SJSA1 (cell line): ENCODE measurements around the gene MDK. TPM values are rescaled to one million over a fixed set of nuclear protein-coding genes. Genes with fewer than 3 reads are reported as not detected.
"Not testable (repeated sequence)": the region's sequence is repeated elsewhere in the genome, so short reads cannot be mapped to it uniquely, and the experiment has no call there.

Experiments used
- DNase-seq, 2 experiments: peaks; one replicate each; pipeline ENCODE4 v3.0.0-alpha.2; 2015 to 2020; ENCODE audit warnings: low spot score in 2 of 2, low read depth in 1 of 2
- H3K27ac ChIP-seq: fragments of 250-450 bp; sonication (Bioruptor Pico); 2 replicates; pipeline ENCODE4 v1.5.1; 2020; ENCODE audit warnings: mild to moderate bottlenecking, moderate library complexity
- H3K27me3 ChIP-seq: fragments of 250-450 bp; sonication (Bioruptor Pico); replicated peaks from 2 replicates; pipeline ENCODE4 v1.5.1; 2020; ENCODE audit warnings: mild to moderate bottlenecking, moderate library complexity
- H3K36me3 ChIP-seq: fragments of 250-450 bp; sonication (Bioruptor Pico); 2 replicates; pipeline ENCODE4 v1.5.1; 2020; ENCODE audit warnings: mild to moderate bottlenecking
- H3K4me1 ChIP-seq: fragments of 250-450 bp; sonication (Bioruptor Pico); replicated peaks from 2 replicates; pipeline ENCODE4 v1.6.1; 2021; ENCODE audit warnings: mild to moderate bottlenecking
- H3K4me3 ChIP-seq: fragments of 250-450 bp; sonication (Bioruptor Pico); 2 replicates; pipeline ENCODE4 v1.5.1; 2020; ENCODE audit warnings: mild to moderate bottlenecking
- H3K9me3 ChIP-seq: fragments of 250-450 bp; sonication (Bioruptor Pico); replicated peaks from 2 replicates; pipeline ENCODE4 v1.5.1; 2020; ENCODE audit warnings: mild to moderate bottlenecking
- total RNA-seq: library from RNA; depleted of rRNA; stranded (reverse); fragments of >200 nt; shearing (Covaris generic); gene quantifications from 2 replicates; pipeline ENCODE4 v1.2.3, GENCODE V29; 2014

Gene MDK
- total RNA-seq, 1 experiment from 2014 or later: 164 TPM

- Histone ChIP-seq H3K27me3 (no peaks in the 10 kb centered on the region), H3K4me1 (peaks cover 30% of the 10 kb centered on the region)
Measured at GRCh38 chr11:46367244-46367915, 14.1 kb upstream of the MDK start.

GRCh38 chr11:46367916-46368267, 13.6 kb upstream of the MDK start:
- no peak overlapping the region for H3K27ac ChIP-seq
- H3K9me3 ChIP-seq: no peaks in the 10 kb centered on the region
- H3K36me3 ChIP-seq: peaks cover 41% of the 10 kb centered on the region
- H3K4me1 ChIP-seq: peaks cover 25% of the 10 kb centered on the region
- no peak for DNase-seq
- no peaks in the 10 kb centered on the region for H3K27me3 ChIP-seq
- no peak overlapping the region for H3K4me3 ChIP-seq

More at GRCh38 chr11:46367244-46367915, 14.1 kb upstream of the MDK start:
- no peak overlapping the region for H3K4me3 ChIP-seq
- peaks cover 39% of the 10 kb centered on the region for H3K36me3 ChIP-seq
- DNase-seq: no peak
- no peak overlapping the region for H3K27ac ChIP-seq
- H3K9me3 ChIP-seq: no peaks in the 10 kb centered on the region

GRCh38 chr11:46369458-46370152, 11.9 kb upstream of the MDK start:
- no peaks in the 10 kb centered on the region for H3K9me3 ChIP-seq
- peak; percentile 70 to 90 for DNase-seq
- H3K4me1 ChIP-seq: peaks cover 11% of the 10 kb centered on the region

DNA sequence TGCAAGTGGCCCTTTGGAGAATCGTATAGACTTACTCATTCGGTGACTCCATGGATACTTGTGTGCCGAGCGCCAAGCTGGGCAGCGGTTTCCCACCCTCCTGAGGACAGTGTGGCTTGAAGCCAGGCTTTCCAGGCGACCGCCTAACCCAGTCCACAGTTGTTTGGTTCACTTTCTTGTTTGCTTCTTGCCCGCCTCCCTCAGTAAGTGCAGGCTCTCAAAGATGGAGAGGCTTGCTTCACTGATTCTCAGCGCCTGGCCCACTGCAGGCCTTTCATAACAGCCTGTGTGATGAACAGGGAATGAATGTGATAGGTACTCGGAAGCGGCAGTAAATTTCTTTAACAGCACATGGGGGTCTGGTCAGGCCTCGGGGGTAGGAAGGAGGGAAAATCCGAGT, 11.2 kb upstream of the MDK start:
- H3K36me3 ChIP-seq: peaks cover 58% of the 10 kb centered on the region
- peaks cover 11% of the 10 kb centered on the region for H3K4me1 ChIP-seq
- H3K4me3 ChIP-seq: no peak overlapping the region
- no peaks in the 10 kb centered on the region for H3K27me3 ChIP-seq
- no peak for DNase-seq
- no peaks in the 10 kb centered on the region for H3K9me3 ChIP-seq
- no peak overlapping the region for H3K27ac ChIP-seq

More at GRCh38 chr11:46369458-46370152, 11.9 kb upstream of the MDK start:
- Histone ChIP-seq H3K27me3 (no peaks in the 10 kb centered on the region), H3K36me3 (peaks cover 52% of the 10 kb centered on the region), H3K4me3 (no peak overlapping the region), H3K27ac (peak overlapping the region; percentile 45; the same call in 1 of the 2 replicates)

DNA sequence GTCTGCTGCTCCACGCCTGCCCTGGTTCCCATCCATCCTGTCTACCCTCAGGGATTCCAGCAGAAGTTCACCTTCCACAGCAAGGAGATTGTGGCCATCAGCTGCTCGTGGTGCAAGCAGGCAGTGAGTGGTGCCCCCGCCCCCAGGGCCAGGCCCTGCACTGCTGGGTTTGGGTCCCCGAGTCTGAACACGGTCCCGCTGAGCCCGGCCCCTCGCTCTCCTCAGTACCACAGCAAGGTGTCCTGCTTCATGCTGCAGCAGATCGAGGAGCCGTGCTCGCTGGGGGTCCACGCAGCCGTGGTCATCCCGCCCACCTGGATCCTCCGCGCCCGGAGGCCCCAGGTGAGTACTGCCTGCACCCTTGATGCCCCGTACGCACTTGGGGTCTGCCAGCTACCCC, 10.2 kb upstream of the MDK start:
- H3K9me3 ChIP-seq, DNase-seq: not testable (repeated sequence)

DNA sequence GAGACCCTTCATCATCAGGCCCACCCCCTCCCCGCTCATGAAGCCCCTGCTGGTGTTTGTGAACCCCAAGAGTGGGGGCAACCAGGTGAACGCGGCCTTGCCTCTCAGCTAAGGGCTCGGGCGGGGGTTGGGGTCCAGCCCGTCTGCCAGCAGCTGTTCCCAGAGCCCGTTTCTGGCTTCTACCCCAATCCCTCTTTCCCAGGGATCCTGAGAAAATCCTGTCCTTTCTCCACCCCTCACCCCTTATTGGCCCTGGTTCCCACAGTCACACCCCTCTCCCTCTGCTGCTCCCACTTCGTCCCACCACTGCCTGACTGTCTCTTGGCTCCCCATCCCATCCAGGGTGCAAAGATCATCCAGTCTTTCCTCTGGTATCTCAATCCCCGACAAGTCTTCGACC, 9.4 kb upstream of the MDK start:
- peaks cover 68% of the 10 kb centered on the region for H3K36me3 ChIP-seq
- peaks cover 11% of the 10 kb centered on the region for H3K4me1 ChIP-seq
- H3K27me3 ChIP-seq: no peaks in the 10 kb centered on the region
- H3K4me3 ChIP-seq: no peak overlapping the region
- no peak overlapping the region for H3K27ac ChIP-seq
- H3K9me3 ChIP-seq: no peaks in the 10 kb centered on the region
- no peak for DNase-seq

More for the DNA sequence above, 10.2 kb upstream of the MDK start:
- H3K4me3 ChIP-seq, H3K27me3 ChIP-seq, H3K27ac ChIP-seq: not testable (repeated sequence)
- Histone ChIP-seq H3K36me3 (peaks cover 68% of the 10 kb centered on the region), H3K4me1 (peaks cover 11% of the 10 kb centered on the region)

- not testable (repeated sequence) for H3K4me3 ChIP-seq, DNase-seq
- H3K4me1 ChIP-seq: peaks cover 11% of the 10 kb centered on the region
Measured at GRCh38 chr11:46372501-46372900, 9.0 kb upstream of the MDK start.

GRCh38 chr11:46373787-46374740, 7.4 kb upstream of the MDK start:
- no peaks in the 10 kb centered on the region for H3K9me3 ChIP-seq
- DNase-seq: no peak
- peaks cover 61% of the 10 kb centered on the region for H3K36me3 ChIP-seq
- H3K4me3 ChIP-seq: no peak overlapping the region
- no peaks in the 10 kb centered on the region for H3K27me3 ChIP-seq
- peaks cover 8% of the 10 kb centered on the region for H3K4me1 ChIP-seq
- no peak overlapping the region for H3K27ac ChIP-seq

More at GRCh38 chr11:46372501-46372900, 9.0 kb upstream of the MDK start:
- not testable (repeated sequence) for H3K27me3 ChIP-seq, H3K27ac ChIP-seq, H3K9me3 ChIP-seq
- peaks cover 67% of the 10 kb centered on the region for H3K36me3 ChIP-seq

DNA sequence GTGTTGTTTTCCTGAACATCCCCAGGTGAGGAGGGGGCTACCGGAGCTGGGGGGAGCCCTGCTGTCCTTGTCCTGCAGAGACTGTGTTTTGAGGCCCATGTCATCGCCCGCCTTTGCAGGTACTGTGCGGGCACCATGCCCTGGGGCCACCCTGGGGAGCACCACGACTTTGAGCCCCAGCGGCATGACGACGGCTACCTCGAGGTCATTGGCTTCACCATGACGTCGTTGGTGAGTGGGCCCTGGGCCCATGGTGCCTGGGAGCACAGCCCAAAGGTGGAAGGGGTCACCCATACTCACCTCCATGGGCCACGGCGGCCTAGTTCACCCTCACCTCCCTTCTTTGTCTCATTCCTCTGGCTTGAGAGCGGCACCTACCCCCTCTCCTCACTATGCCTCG, 6.7 kb upstream of the MDK start:
- Histone ChIP-seq H3K27ac (no peak overlapping the region), H3K27me3 (no peaks in the 10 kb centered on the region), H3K36me3 (peaks cover 58% of the 10 kb centered on the region), H3K4me1 (peaks cover under 1% of the 10 kb centered on the region), H3K9me3 (no peaks in the 10 kb centered on the region), H3K4me3 (no peak overlapping the region)
- DNase-seq: no peak

DNA sequence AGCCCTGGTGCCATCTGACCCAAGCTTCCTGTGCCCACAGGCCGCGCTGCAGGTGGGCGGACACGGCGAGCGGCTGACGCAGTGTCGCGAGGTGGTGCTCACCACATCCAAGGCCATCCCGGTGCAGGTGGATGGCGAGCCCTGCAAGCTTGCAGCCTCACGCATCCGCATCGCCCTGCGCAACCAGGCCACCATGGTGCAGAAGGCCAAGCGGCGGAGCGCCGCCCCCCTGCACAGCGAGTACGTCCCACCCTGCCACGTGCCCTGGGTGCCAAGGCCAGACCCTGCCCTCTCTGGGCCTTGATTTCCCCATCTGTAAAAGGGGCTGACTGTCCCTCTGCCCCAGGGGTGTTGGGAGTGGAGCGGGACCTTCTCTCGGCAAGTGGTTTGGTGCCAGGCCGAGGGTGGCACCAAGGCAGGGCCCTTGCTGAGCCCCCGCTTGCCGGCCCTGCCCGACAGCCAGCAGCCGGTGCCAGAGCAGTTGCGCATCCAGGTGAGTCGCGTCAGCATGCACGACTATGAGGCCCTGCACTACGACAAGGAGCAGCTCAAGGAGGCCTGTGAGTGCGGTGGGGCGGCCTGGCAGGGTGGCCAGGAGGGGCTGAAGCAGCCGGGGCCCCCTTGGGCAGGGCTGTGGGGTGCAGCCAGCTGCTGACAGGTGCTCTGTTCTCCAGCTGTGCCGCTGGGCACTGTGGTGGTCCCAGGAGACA, 5.9 kb upstream of the MDK start:
- H3K27ac ChIP-seq: no peak overlapping the region
- peaks cover 52% of the 10 kb centered on the region for H3K36me3 ChIP-seq
- H3K4me1 ChIP-seq: peaks cover 4% of the 10 kb centered on the region
- H3K9me3 ChIP-seq: no peaks in the 10 kb centered on the region
- H3K27me3 ChIP-seq: no peaks in the 10 kb centered on the region
- DNase-seq: no peak
- no peak overlapping the region for H3K4me3 ChIP-seq

- no peak for DNase-seq
- Histone ChIP-seq H3K27me3 (no peaks in the 10 kb centered on the region), H3K9me3 (no peaks in the 10 kb centered on the region), H3K4me3 (no peak overlapping the region), H3K36me3 (peaks cover 45% of the 10 kb centered on the region), H3K27ac (no peak overlapping the region), H3K4me1 (peaks cover 11% of the 10 kb centered on the region)
Measured at GRCh38 chr11:46376258-46377050, 5.0 kb upstream of the MDK start.

DNA sequence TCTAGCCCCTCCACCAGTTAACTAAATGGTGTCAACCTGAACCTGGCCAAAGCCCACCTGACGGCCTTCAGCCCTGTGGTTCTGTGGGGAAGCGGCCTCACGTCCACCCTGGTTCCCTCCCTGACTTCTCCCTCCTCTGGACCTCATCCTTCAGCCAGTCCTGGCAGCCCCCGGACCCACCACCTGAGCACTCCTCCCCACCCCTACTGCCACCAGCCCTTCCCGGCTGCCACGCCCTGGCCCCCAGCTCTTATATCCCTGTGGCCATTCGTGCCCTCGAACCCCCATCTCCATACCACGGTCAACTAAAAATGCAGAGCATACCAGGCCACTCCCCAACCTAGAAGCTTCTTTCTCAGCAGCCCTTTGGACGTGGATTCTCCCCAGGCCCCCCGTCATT, 4.2 kb upstream of the MDK start:
- peaks cover 39% of the 10 kb centered on the region for H3K36me3 ChIP-seq
- peaks cover 16% of the 10 kb centered on the region for H3K4me1 ChIP-seq
- H3K9me3 ChIP-seq: no peaks in the 10 kb centered on the region
- no peak overlapping the region for H3K27ac ChIP-seq
- no peak for DNase-seq
- no peak overlapping the region for H3K4me3 ChIP-seq
- no peaks in the 10 kb centered on the region for H3K27me3 ChIP-seq

DNA sequence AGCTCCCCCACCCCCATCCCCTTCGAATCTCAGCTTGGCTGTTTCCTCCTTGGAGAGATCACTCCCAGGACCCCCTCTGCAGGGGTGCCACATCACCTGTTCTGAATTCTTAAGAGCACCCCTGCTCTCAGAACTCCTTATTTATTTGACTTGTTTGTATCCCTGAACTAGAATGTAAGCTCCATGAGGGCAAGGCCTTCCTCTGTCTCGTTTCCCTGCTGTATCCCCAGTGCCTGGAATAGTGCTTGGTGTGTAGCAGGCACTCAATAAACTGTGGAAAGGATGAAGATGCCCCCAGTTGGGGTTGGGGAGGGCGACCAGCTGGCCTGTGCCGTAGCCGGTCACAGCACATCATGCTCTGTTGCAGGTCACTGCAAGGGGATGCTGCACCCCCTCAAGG, 3.6 kb upstream of the MDK start:
- Histone ChIP-seq H3K4me1 (peaks cover 20% of the 10 kb centered on the region), H3K27me3 (no peaks in the 10 kb centered on the region), H3K4me3 (no peak overlapping the region), H3K9me3 (no peaks in the 10 kb centered on the region), H3K27ac (no peak overlapping the region), H3K36me3 (peaks cover 34% of the 10 kb centered on the region)
- DNase-seq: no peak
